ENCODE results near the gene WSCD2.

WSCD2 gene

DNA sequence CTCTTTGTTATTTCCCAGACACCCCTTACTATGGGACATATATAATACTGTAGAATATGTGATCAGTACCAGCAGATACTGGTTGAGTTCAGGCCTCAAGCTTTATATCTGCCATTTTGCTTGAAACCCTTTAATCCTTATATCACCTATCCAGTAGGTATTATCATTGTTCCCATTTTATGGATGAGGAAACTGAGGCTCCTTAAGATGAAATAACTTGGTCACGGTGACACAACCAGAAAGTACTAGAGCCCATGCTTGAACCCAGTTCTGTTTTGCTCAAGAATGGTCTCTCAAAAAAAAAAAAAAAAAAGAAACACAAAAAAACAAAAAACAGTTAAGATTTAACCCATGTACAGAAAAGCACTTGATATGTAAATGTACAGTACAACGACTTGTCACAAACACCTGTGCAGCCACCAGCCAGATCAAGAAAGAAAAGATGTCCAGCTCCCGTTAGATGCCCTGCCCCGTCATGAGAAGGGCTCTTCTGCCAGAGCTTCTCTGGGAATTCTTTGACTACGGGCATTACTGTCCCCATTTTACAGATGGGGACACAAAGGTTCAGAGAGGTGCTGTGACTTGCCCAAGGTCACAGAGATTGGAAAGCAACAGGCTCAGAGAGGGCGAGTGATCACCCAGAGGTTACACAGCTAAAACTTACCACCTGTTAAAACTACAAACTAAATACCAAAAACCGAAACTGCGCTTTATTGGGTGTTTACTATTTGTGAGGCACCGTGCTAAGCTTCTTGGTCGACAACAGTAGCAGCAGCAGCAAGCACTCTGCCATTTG is 669 bp upstream of the WSCD2 start:
- no peak for DNase-seq

DNA sequence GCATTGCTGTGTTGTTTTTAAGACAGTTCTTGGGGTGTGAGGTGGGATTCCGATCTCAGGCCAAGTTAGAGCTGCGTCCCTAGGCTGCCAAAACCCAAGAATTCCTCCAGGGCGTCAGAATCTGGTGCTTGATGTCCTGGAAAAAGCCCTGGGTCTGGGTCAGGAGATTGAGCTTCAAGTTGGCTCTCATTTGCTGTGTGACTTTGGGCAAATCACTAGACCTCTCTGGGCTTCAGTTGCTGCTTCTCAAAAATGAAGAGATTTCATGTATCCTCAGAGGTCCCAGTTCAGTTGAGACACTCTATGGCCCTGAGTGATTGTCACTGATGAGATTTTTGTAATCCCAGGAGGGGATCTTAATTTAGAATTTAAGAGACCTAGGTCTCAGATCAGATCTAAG is 1.9 kb downstream of the WSCD2 start:
- DNase-seq: no peak

DNA sequence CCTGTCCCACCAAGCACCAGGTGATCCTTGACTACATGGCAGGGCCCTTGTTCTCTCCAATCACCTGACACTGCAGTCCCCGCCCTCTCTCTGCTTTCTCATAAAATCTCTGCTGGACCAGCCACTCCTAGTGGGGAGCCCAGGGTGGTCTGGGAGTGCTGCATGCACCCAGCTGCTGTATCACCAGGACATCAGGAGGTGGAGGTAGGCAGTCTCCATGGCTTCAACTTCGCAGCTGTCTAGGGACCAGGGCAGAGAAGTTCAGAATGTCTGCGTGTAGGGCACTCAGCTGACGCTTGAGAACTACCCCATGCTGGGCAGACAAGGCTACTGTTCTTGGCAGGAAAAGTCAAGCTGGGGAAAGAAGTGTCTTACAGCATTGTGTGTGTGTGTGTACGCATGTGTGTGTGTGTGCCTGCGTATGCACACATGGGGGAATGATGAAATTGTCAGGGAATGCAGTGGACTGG is 2.6 kb downstream of the WSCD2 start:
- no peak for DNase-seq

DNA sequence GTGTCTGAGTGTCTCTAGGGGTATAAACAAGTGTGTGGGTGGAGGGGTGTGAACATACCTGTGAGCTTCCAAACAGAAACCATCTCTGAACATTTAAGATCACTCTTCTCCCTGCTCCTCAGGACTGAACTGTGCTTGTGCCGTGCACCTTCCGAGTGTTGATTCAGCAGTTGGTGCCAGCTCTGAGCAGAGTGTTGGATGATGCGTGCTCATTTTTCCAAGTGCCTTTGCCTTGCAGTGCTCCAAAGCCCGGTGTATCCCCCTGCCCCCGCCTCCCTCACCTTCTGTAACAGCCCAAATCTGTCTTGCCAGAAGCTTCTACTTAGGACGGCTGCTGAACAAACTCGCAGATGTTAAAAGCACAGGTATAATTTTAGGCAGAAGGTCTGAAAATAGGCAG is 4.4 kb downstream of the WSCD2 start:
- no peak for DNase-seq

DNA sequence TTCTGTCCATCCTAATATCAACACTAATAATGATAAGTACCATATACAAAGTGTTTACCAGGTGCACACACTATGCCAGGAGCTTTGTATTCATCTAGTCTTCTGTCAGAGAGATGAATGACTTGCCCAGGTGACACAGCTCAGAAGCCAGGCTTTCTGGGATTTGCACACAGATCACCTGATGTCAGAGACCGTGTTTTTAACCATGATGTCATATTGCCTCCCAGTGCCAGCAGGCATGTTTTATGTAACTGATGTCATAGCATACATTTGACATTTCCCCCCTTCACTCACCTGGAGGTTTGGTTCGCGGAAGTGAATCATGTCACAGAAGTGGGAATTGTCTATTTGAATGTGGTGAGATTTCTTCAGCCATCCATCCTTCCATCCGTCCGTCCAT is 5.7 kb downstream of the WSCD2 start:
- no peak for DNase-seq

DNA sequence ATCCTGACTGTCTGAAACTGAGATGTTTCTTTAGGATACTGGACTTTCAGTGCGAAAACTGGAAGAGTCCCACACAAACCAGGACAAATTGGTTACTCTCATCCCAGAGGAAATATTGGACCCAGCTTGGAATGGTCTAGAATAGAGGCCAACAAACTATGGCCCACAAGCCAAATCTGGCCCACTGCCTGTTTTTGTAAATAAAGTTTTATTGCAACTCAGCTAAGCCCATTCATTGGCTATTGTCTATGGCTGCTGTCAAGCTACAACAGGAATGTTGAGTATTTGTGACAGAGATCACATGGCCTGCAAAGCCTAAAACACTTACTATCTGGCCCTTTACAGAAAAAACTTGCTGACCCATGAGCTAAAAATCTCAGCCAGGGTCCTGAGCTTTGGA is 6.5 kb downstream of the WSCD2 start:
- DNase-seq: no peak

DNA sequence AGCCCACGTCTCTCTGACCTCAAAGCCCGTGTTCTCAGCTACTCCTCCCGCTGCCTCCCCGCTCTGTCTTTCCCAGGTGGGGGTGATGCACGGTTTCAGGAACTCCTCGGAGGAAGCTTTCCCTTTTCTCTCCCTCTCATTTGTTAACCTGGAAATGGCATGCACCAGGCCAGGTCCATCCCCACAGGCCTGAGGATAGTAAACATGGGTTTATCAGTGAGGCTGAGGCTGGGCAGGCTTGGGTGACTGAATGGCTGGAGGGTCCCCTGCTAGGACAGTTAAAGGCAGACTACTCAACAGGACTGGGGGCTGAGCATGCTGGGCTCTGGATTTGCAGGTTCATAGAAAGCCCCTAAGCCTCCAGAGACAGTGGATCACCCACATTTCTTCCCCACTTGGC is 7.6 kb downstream of the WSCD2 start:
- DNase-seq: no peak

DNA sequence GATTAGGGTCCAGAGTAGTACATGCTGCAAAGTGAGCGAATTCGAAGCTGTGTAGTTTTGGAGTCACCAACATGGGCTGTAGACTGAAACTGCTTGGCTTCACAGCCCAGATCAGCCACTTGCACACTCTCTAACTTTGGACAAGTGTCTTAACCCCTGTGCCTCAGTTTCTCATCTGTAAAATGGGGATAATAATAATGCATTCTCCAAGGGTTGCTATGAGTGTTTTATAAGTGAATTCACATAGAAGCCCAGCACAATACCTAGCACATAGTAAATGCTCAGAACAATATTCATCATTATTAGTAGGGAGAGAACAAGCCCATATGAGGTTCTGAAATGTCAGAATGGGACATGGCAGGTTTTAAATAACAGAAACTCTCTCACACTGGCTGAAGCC is 10.4 kb downstream of the WSCD2 start:
- DNase-seq: no peak

DNA sequence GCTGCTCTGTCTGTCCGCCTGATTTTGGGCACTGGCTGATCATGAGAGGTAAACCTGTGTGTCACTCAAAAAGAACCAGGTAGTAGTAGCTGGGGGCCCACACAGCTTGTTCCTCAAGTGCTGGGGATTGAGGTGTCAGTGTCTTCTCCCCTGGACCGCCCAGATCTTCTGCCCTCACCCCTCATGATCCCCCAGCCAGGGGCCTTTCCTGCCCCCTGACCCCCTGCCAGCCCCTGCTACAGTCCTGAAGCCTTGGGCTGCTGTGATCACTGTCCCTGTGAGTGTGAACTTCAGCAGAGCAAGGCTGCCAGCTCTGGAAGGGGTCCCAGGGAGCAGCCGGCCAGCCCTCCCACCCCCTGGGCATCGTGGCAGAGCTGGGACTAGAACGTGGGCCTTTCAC is 11.4 kb downstream of the WSCD2 start:
- DNase-seq: no peak

DNA sequence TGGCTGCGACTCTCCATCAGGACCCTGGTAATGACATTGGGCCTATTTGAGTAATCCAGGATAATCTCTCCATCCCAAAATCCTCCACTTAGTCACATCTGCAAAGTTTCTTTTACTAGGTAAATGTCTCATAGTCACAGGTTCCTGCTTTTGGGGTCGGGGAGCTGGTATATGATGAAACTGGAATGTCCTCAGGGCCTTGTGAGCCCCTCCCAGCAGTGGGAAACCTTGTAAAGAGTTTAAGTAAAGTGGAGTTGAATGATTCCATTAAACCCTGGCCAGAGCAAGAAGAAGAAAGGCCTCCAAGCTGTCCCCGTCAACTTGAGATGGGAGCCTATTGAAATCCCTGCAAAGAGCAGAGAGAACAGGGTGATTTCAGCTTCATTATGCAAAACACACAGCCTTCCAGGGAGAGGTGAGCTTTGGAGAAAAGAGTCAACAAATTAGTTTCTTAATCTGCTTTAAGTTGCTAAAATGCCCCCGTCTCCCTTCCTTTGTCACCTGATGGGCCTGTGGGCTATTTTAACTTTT is 12.6 kb downstream of the WSCD2 start:
- no peak for DNase-seq

DNA sequence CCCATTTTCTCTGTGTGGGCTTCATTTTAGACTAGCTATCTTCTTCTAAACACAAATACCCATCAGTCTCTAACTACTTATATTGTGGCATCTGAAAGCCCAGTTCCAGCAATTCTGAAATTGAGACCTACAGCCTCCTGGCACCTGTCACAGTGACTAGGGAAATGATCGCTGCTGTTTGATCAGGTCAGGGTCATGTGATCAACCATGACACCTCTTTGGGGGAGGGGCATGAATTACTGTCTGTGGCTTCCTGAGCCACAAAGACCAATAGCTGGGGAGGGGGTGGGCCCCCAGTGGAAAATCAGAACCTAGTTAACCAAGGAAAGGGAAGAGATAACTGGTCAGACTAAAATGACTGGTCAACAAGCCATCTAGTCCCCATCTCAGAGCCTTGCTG is 14.1 kb downstream of the WSCD2 start:
- no peak for DNase-seq

DNA sequence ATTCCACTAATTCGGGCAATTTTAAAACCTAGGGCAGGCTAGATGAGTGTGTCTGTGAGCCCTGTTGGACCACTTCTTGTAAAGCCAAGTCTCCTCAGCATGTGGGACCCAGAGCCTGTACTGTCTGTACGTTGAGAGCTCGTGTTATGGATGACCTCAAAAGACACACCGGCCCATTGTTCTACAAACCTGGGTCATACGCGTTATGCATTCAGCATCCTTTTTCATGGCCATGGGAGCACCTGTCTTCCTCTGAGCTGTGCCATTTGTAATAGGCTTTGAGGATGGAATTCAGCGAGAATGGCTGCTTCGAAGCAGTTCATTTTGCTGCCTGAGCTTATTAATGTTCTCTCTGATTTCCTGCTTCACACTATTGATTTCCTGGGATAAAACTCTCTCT is 15.0 kb downstream of the WSCD2 start:
- DNase-seq: no peak

DNA sequence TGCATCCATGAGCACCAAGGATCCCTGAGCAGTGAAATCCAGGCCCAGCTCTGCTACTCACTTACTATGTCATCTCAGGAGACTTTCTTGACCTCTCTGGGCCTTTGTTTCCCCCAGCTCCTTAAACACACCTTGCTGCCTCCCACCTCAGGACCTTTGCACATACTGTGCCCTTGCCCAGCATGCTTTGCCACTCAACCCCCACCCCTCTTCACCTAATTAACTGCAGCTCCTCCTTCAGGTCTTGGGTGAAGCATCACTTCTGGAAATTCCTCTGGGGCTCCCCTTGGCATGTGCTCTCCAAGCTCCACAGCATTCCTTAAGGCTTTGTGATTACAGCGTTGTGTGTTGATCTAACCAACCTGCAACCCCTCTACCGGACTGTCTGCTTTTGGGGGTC is 15.9 kb downstream of the WSCD2 start:
- no peak for DNase-seq

DNA sequence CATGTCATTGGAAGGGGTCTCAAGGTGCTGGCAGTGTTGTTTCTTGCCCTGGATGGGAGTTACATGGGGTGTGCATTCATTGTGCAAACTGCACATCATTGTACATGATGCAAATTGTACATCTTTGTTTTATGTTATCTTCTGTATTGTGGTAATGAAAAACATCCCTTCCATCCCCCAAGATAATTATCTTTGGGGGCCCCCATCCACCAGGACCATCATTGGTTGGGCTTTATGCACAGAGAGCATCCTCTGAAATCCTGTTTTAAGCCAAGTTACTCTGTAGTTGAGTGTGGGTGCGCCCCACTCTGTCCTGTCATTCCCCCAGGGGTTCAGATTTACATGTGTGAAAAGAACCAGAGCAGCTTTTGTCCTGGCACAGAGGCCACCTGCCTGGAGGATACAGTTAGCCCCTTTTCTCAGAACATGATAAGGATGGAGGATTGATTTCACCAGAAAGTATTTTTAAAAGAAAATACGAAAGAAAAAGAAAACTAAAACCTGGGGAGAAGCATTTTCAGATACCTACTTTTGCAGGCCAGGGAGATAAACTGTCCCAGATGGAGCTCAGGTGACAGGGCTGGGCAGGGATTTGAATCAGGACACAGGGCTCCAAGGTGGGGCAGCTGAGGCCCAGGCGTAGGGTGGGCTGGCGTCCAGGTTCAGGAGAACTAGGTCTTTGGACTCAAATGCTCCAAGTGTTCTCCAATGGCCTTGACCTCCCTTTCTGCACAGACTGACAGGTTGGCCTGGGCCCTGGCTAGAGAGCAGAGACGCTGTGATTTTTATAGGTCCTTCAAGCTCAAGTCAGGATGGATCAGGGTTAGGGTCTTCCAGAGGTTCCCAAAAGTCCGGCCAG is 17.2 kb downstream of the WSCD2 start:
- no peak for DNase-seq

DNA sequence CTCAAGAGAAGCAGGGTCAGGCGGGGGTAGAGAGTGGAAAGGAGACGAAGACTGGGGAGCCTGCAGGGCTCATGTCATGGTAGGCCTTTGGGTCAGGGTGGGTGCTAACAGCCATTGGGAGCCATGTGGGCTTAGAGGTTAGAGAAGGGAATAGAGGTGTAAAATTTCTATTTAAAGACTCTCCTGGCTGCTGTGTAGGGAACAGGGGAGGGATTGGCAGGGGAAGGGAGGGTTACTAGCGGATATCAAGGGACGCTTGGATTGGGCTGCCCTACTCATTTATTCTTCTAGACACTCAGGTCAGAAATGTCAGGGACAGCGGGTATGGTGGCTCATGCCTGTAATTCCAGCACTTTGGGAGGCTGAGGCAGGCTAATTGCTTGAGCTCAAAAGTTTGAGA is 18.2 kb downstream of the WSCD2 start:
- no peak for DNase-seq

DNA sequence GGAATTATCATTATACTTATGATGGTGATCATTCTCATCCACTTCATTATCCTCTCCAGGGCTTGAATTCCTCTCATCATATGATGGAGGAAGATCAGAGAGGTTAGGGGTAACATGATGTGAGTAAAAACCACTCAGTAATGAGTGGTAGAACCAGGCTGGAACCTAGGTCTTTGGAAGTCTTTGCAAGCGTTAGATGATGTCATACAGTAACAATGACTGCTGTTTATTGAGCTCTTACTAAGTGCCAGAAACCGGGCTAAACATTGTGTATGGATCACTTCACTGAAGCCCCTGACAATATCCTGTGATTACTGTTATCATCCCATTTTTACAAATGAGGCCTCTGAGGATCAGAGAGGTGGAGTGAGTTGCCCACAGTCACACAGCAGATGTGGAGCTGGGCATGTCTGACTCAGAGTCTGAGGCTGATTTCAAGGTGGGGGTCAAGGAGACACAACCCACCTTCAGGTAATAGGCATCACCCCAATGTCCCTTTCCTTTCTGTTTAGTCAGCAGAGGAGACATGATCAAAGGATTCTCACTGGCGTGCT is 19.5 kb downstream of the WSCD2 start:
- DNase-seq: no peak

DNA sequence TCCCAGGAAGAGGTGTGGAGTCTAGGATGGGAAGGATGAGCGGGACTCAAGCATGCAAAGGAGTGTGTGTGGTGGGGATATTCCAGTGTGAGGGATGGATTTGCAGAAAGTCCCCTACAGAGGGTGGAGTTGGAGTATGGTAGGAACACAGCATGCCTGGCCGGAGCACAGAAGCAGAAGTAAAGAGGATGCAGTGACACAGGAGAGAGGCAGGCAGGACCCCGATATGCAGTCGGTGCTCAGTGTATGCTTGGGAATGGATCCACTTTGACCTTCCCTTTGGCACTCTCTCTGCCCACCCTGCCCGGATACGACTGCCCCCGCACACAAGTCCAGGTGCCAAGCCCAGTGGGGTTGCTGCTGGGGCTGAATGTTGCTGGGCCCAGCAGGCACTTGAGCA is 21.3 kb downstream of the WSCD2 start:
- no peak for DNase-seq

DNA sequence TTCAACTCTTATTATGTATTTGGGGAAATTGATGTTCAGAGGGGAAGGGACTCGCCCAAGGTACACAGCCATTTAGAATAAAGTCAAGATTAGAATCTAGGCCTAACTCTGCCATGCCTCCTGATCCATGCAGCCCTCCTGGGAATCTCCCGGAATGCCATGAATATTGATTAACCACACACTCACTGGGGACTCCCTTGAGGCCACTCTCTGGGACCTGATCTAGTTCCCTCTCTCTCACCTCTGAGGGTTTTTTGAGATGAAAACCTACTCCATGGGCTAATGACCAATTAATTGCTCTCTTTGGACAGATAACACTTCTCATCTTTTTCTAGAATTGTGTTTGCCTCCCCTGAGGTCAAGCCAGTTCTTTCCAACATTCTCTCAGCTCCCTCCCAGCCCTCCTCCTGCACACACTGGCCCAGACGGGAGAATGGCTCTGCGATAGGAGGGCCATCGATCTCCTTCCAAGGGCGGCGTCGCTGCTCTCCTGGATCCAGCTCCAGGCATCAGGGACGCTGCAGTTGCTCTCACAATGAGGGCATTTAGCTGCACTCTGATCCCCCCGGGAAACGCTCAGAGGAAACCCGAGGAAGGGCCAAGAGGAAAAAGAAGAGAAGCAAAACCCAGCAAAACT is 22.6 kb downstream of the WSCD2 start:
- DNase-seq: no peak

DNA sequence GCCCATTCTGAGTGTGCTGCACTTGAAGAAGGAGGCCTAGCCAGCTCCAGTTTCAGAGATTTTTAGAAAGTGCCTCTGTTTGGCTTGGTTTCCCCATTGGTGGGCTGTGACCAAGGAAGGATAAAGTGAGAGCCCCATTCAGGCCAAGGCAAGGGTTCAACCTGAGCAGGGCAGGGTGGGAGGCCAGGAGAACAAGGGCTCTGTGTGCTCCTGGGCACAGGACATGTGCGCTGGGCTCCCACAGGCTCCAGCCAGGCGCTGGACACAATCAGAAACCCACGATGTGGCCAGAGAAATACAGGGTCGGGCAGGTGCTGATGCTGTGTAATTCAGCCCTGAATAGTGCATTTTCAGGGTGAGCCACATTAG is 23.1 kb downstream of the WSCD2 start:
- DNase-seq: no peak

DNA sequence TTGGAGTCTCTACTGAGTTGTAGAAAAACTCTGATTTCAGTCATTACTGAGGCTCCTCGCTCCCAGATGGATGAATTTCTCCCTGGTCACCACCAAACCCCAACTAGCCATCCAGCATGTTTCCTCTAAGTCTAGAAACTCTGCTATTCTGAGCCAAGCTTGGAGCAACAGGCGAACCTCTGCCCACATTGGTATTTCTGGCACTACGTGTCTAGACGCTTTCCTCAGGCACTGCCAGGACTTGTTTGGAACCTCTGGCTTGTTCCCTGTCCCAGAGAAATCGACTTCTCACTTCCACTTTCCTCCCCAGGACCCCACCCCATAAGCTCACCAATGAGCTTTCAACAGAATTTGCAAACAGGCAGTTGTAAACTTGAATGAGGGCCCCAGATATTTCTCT is 27.6 kb downstream of the WSCD2 start:
- DNase-seq: no peak

DNA sequence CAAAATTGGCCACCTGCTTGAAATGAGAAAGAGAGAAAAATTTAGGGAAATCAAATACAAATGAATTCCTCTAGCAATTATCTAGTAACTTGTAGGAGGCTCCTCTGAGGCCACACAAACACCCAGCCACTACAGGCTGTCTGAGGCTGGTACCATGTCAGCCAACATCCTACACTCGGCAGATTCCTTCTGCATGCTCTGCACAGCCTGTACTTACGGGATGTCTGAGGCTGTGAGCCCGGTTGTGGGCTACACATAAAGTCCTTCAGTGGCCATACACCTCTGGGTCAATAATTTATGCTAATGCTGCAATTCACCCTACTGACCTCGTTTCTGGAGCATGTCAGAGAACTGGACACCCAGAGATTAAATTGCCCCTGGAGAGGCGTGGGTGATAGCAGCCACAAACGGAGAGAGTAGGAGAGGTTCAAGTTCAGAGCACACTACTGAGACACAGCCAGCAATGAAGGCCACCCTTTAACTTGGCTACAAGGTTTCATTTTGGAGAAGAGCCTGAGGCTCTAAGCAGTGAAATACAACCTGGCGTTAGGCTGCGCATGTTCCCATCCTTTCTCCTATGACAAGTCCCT is 28.9 kb downstream of the WSCD2 start:
- DNase-seq: no peak

DNA sequence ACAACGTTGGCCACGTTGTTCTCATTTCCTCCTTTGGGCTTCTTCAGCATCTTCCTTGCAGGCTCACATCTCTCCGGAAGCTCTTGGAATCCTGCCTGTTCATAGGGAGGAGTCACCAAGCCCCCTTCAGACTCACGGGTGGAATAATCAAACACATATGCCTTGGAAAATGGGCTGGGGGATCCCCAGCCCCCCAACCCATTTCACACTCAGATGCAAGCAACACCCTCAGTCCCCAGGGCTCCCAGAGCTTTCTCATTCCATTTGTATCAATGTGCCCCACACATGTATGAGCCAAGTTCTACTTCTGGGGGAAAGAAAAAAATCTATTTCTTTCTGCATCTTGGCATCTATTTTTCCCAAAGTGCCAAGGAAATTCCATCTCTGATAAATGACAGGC is 33.1 kb downstream of the WSCD2 start:
- no peak for DNase-seq

DNA sequence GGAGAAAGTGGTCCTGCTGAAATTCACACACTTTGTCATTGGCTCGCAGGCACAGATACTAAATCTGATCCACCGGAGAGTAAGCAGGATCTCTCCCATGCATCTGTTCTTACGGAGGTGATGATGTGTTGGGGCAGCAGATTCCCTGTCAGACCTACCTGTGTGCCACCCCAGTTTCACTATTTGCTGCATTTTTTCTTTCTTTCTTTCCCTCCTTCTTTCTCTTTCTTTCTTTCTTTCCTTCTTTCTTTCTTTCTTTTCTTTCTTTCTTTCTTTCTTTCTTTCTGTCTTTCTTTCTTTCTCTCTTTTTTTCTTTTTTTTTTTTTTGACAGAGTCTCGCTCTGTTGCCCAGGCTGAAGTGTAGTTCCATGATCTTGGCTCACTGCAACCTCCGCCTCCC is 37.4 kb downstream of the WSCD2 start:
- no peak for DNase-seq

Data from NCI-H1092 (cell line).